ENCODE data around the gene TET1.
"Not testable (repeated sequence)": the region's sequence is repeated elsewhere in the genome, so short reads cannot be mapped to it uniquely, and the experiment has no call there.

DNA sequence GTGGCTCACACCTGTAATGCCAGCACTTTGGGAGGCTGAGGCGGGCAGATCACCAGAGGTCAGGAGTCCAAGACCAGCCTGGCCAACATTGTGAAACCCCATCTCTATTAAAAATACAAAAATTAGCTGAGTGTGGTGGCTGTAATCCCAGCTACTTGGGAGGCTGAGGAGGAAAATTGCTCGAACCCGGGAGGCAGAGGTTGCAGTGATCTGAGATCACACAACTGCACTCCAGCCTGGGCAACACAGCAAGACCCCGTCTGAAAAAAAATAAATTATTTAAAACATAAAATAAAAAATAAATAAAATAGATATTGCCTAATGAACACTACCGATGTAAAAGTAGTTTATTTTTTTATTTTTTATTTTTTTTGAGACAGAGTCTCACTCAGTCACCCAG lies 83.4 kb downstream of the TET1 start:
- not testable (repeated sequence) for TF ChIP-seq POLR2A, POLR2AphosphoS5 (IDR thresholded peaks at IDR 0.05)
- TF ChIP-seq, protein P1, sequence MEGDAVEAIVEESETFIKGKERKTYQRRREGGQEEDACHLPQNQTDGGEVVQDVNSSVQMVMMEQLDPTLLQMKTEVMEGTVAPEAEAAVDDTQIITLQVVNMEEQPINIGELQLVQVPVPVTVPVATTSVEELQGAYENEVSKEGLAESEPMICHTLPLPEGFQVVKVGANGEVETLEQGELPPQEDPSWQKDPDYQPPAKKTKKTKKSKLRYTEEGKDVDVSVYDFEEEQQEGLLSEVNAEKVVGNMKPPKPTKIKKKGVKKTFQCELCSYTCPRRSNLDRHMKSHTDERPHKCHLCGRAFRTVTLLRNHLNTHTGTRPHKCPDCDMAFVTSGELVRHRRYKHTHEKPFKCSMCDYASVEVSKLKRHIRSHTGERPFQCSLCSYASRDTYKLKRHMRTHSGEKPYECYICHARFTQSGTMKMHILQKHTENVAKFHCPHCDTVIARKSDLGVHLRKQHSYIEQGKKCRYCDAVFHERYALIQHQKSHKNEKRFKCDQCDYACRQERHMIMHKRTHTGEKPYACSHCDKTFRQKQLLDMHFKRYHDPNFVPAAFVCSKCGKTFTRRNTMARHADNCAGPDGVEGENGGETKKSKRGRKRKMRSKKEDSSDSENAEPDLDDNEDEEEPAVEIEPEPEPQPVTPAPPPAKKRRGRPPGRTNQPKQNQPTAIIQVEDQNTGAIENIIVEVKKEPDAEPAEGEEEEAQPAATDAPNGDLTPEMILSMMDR (IDR thresholded peaks at IDR 0.05 in 8 of 11, conservative IDR thresholded peaks at IDR 0.05 in 3 of 11), result not testable (repeated sequence)
